Measurements from ENCODE around the gene KSR1.

- TF ChIP-seq POU5F1 (IDR thresholded peaks at IDR 0.05; ENCODE audit: low read depth, low read length) (no peak), SIRT6 (IDR thresholded peaks at IDR 0.05; ENCODE audit: low read length) (no peak), SUZ12 (IDR thresholded peaks at IDR 0.05; ENCODE audit: low read length) (no peak), EZH2 (IDR thresholded peaks at IDR 0.05; ENCODE audit: low read depth, low read length, severe bottlenecking) (no peak), POLR2A (IDR thresholded peaks at IDR 0.05; ENCODE audit: control extremely low read depth in 1 of 2, low read depth in 2 of 2, low read length in 2 of 2) (no peak), CTCF (IDR thresholded peaks at IDR 0.05; ENCODE audit: control extremely low read depth in 1 of 3, insufficient read depth in 1 of 3, low read depth in 1 of 3, low read length in 3 of 3) (no peak), CREB1 (IDR thresholded peaks at IDR 0.05) (no peak), TEAD4 (IDR thresholded peaks at IDR 0.05; ENCODE audit: low read depth, low read length) (no peak), ASH2L (IDR thresholded peaks at IDR 0.05; ENCODE audit: low read length) (no peak), SIN3A (conservative IDR thresholded peaks at IDR 0.05 in 1 of 2, IDR thresholded peaks at IDR 0.05 in 1 of 2; ENCODE audit: low read depth in 1 of 2, low read length in 2 of 2) (no peak), SIX5 (IDR thresholded peaks at IDR 0.05; ENCODE audit: low read depth, low read length) (no peak)
Measured at GRCh38 chr17:27575912-27576252, 119.6 kb downstream of the KSR1 start.

Data from H1 (cell line).